Endothelial cell of umbilical vein (primary cell): ENCODE measurements around the gene ZBTB20. TPM values are rescaled to one million over a fixed set of nuclear protein-coding genes. Genes with fewer than 3 reads are reported as not detected.

Experiments
- BruUV-seq: library from RNA; stranded (reverse); fragments of 400-500 nt; replicated peaks from 2 replicates; lab custom pipeline; 2021; lab: Mats Ljungman, UMichigan
- CTCF ChIA-PET: fragments of 300-600, 350-600 bp; sonication (Branson Sonifier 250); formaldehyde crosslinking; loops from one replicate; lab custom pipeline; 2021; ENCODE audit warnings: antibody characterized with exemption, inconsistent platforms; lab: Charles Lee
- POLR2A ChIA-PET: fragments of 300-600, 350-600 bp; sonication (Branson Sonifier 250); formaldehyde crosslinking; loops from one replicate; lab custom pipeline; 2021; ENCODE audit warnings: antibody characterized with exemption, inconsistent platforms; lab: Charles Lee
- DNase-seq: peaks from one replicate; pipeline ENCODE4 v3.0.0-alpha.2; 2011; ENCODE audit warnings: low read depth, low spot score
- FAIRE-seq: peaks from 2 replicates; lab custom pipeline; 2011; peaks lifted over from hg19 to GRCh38; lab: Jason Lieb, UNC
- H2AFZ ChIP-seq: 2 replicates; pipeline ENCODE4 v1.6.0; 2012; ENCODE audit warnings: low read depth, low read length, control low read depth, inconsistent platforms
- H3K27ac ChIP-seq: 2 replicates; pipeline ENCODE4 v1.5.1; 2011; ENCODE audit warnings: low read depth, mild to moderate bottlenecking, control low read depth, low read length, moderate library complexity; ENCODE audit not compliant: insufficient read depth
- H3K27me3 ChIP-seq, 2 experiments: 2 replicates each; pipeline versions ENCODE4 v1.6.0 to v1.6.1; 2011; ENCODE audit warnings: low read length in 2 of 2, mixed read lengths in 1 of 2; ENCODE audit not compliant: control insufficient read depth in 2 of 2, insufficient read depth in 2 of 2
- H3K36me3 ChIP-seq, 2 experiments: 2 replicates in 1 of 2; 3 replicates in 1 of 2; pipeline ENCODE4 v1.5.1; 2011; ENCODE audit warnings: low read length in 2 of 2, mild to moderate bottlenecking in 1 of 2, moderate library complexity in 1 of 2; ENCODE audit not compliant: control insufficient read depth in 2 of 2, insufficient read depth in 2 of 2; ENCODE audit errors: extremely low read depth in 1 of 2
- H3K4me1 ChIP-seq: 3 replicates; pipeline ENCODE4 v1.5.1; 2011; ENCODE audit warnings: mild to moderate bottlenecking, low read length; ENCODE audit not compliant: control insufficient read depth, insufficient read depth; ENCODE audit errors: extremely low read depth
- H3K4me2 ChIP-seq: 2 replicates; pipeline ENCODE4 v1.6.1; 2011; ENCODE audit warnings: low read length, control low read depth, mixed read lengths; ENCODE audit not compliant: insufficient read depth
- H3K4me3 ChIP-seq, 3 experiments: fragments of 200-600 bp in 1 of 3; sonication (generic), shearing (Covaris generic) in 1 of 3; replicated peaks in 1 of 3; 2 replicates each; pipeline ENCODE4 v1.5.1; 2011 to 2016; ENCODE audit warnings: control low read depth in 3 of 3, low read length in 3 of 3, mild to moderate bottlenecking in 2 of 3, inconsistent platforms in 1 of 3, low read depth in 1 of 3, moderate library complexity in 1 of 3; ENCODE audit not compliant: insufficient read depth in 1 of 3
- H3K79me2 ChIP-seq: 2 replicates; pipeline ENCODE4 v1.6.0; 2012; ENCODE audit warnings: low read length, inconsistent platforms; ENCODE audit not compliant: control insufficient read depth, insufficient read depth
- H3K9ac ChIP-seq: replicated peaks from 2 replicates; pipeline ENCODE3; 2011; ENCODE audit warnings: low read length, control low read depth; ENCODE audit not compliant: insufficient read depth; ENCODE audit errors: extremely low read depth
- H3K9me1 ChIP-seq: replicated peaks from 3 replicates; pipeline ENCODE4 v1.6.0; 2011; ENCODE audit warnings: mild to moderate bottlenecking, low read length; ENCODE audit not compliant: control insufficient read depth, insufficient read depth; ENCODE audit errors: extremely low read depth
- H3K9me3 ChIP-seq: replicated peaks from 2 replicates; pipeline ENCODE4 v1.5.1; 2012; ENCODE audit warnings: low read length, inconsistent platforms; ENCODE audit not compliant: control insufficient read depth, insufficient read depth
- H4K20me1 ChIP-seq: replicated peaks from 2 replicates; pipeline ENCODE3; 2011; ENCODE audit warnings: mild to moderate bottlenecking, low read length; ENCODE audit not compliant: control insufficient read depth, insufficient read depth; ENCODE audit errors: extremely low read depth
- CTCF ChIP-seq, 2 donors: IDR thresholded peaks; 1 replicate in 1 of 2; 2 replicates in 1 of 2; pipeline ENCODE4 v1.5.1; 2011; ENCODE audit warnings: low read length in 2 of 2, mild to moderate bottlenecking in 2 of 2, moderate library complexity in 2 of 2, control low read depth in 1 of 2, inconsistent platforms in 1 of 2, low read depth in 1 of 2; ENCODE audit not compliant: insufficient read depth in 1 of 2; ENCODE audit errors: extremely low read depth in 1 of 2
- EZH2 ChIP-seq: IDR thresholded peaks from 2 replicates; pipeline ENCODE4 v1.6.1; 2012; ENCODE audit warnings: borderline replicate concordance, low read depth, mild to moderate bottlenecking, moderate library complexity, low read length, inconsistent platforms; ENCODE audit not compliant: severe bottlenecking
- FOS ChIP-seq: IDR thresholded peaks from 2 replicates; pipeline ENCODE4 v1.6.1; 2011; ENCODE audit warnings: mild to moderate bottlenecking, low read length, moderate library complexity, borderline replicate concordance; ENCODE audit not compliant: insufficient read depth
- GATA2 ChIP-seq: IDR thresholded peaks from 2 replicates; pipeline ENCODE4 v1.7.0; 2011; ENCODE audit warnings: low read depth, mild to moderate bottlenecking, moderate library complexity, mixed read lengths, low read length; ENCODE audit not compliant: insufficient read length, insufficient read depth
- JUN ChIP-seq: IDR thresholded peaks from 2 replicates; pipeline ENCODE4 v1.6.1; 2011; ENCODE audit warnings: borderline replicate concordance, low read depth; ENCODE audit not compliant: insufficient read length, insufficient read depth
- MAX ChIP-seq: IDR thresholded peaks from 2 replicates; pipeline ENCODE4 v1.6.1; 2011; ENCODE audit not compliant: insufficient read depth, insufficient read length
- MYC ChIP-seq: IDR thresholded peaks from one replicate; pipeline ENCODE4 v1.6.1; 2011; ENCODE audit warnings: mild to moderate bottlenecking, low read depth, low read length
- POLR2A ChIP-seq: IDR thresholded peaks from 2 replicates; pipeline ENCODE4 v1.6.1; 2012; ENCODE audit warnings: low read depth, mild to moderate bottlenecking, control low read depth, low read length
- POLR2AphosphoS5 ChIP-seq: IDR thresholded peaks from 2 replicates; pipeline ENCODE4 v1.6.1; 2012; ENCODE audit warnings: low read depth, mild to moderate bottlenecking, control low read depth, low read length, moderate library complexity; ENCODE audit not compliant: insufficient read depth
- dilution Hi-C: fragments of 300-500 bp; cut with MboI; formaldehyde crosslinking; loops from one replicate; pipeline ENCODE4 v1.15.0; 2019; ENCODE audit warnings: low sequenced_read_pairs; ENCODE audit not compliant: extremely low pct_ligation_motif_present
- intact Hi-C: fragments of 100-400 bp; cut with micrococcal nuclease; formaldehyde crosslinking; loops from one replicate; pipeline ENCODE4 v1.10.0; 2022
- polyA plus RNA-seq, 4 experiments: library from polyadenylated mRNA; depleted of rRNA in 3 of 4; stranded (reverse) in 3 of 4; unstranded in 1 of 4; fragments of >200 nt; gene quantifications; 2 replicates each; pipeline versions ENCODE4 v1.2.1 to v1.2.3, GENCODE V29; 2011 to 2012; ENCODE audit warnings: missing spikeins in 1 of 4
- total RNA-seq: library from RNA; stranded (reverse); gene quantifications from 2 replicates; pipeline ENCODE4 v1.2.3, GENCODE V29; 2021

ZBTB20 gene
- total and polyA plus RNA-seq, 2 donors (not counting 3 experiments of a cell fraction or from before 2014, with no cell fraction given) = 2.1 to 20.5 TPM

- H3K9ac ChIP-seq = no peak overlapping the region
- ChIA-PET POLR2A (no interaction called here), CTCF (no interaction called here)
- no peaks in the 10 kb centered on the region for H4K20me1 ChIP-seq
- no peak overlapping the region for H2AFZ ChIP-seq
- dilution Hi-C loops = no loop called here
- H3K27me3 ChIP-seq = no peaks in the 10 kb centered on the region
- no peak overlapping the region for H3K4me3 ChIP-seq
- no peak for DNase-seq
- no peaks in the 10 kb centered on the region for H3K9me1 ChIP-seq
- no peak overlapping the region for H3K4me2 ChIP-seq
- no TSS peak for BruUV-seq
- intact Hi-C loops = no loop called here
- FAIRE-seq = no peak
- H3K9me3 ChIP-seq = no peaks in the 10 kb centered on the region
- H3K27ac ChIP-seq = no peak overlapping the region
- H3K36me3 ChIP-seq = no peaks in the 10 kb centered on the region
- TF ChIP-seq MYC = no peak
- TF ChIP-seq MAX = no peak
- TF ChIP-seq POLR2AphosphoS5 = no peak
- TF ChIP-seq GATA2 = no peak
- no peak for TF ChIP-seq EZH2
- no peak for TF ChIP-seq POLR2A
- no peak for TF ChIP-seq FOS
- TF ChIP-seq CTCF (IDR thresholded peaks at IDR 0.05; ENCODE audit: extremely low read depth in 1 of 2, insufficient read depth in 1 of 2, low read depth in 1 of 2, low read length in 2 of 2) = no peak
- no peak for TF ChIP-seq JUN
- H3K4me1 ChIP-seq = no peaks in the 10 kb centered on the region
- H3K79me2 ChIP-seq = no peaks in the 10 kb centered on the region
These were observed 384.9 kb downstream of the ZBTB20 start for GRCh38 chr3:114762144-114762543.
